Suppressor macrophage treated with lipopolysaccharide for 1 hour (primary cell): Measurements from ENCODE around the gene MAPKAP1.

ENCODE experiments used
- DNase-seq, 3 donors: peaks; one replicate each; pipeline ENCODE4 v3.0.0-alpha.2; 2020 to 2022

Gene MAPKAP1

DNA sequence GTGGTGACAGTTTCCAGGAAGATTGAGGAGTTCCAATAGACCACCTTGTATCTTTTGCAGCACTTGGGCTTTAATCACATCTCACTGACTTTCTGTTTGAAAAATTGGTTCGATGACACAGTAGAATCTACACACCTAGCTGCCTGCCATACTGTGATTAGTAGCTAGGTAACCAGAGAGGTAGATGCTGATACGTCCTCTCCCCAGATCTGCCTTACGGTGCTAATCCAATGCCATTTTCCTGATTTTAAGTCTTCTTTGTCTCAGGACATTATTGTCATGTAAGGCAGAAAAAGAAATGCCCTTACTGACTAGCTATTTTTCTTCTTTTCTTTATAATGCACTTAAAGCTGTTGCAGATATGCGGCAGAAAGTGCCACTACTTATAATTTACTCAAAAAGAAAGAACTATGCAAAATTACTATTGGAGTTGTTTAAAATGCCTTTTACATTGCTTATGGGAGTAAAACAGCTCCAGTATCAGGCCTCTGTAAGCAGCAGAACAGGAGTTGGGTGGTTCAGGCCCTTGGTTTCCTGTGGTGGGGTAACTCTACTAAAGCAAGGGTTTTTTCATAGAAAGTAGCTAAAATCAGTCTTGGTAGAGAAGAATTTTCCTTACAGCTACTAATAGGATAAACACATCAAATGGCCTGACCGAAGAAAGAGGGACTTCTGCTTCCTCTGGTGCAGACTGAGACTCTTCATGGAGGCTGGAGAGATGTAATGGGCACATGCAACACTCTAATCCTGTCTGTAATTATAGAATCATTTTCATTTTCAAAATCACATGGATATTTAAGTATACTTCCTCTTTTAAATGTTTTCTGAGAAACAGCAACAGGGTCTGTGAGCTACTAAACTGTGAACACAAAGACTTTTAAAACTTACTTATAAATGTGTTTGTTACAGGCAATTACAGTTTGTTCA lies 177.2 kb downstream of the MAPKAP1 start:
- peak; percentile 55 to 81 (median 69) for DNase-seq

- no peak for DNase-seq
Measured at GRCh38 chr9:125529107-125529506, 177.9 kb downstream of the MAPKAP1 start.

DNA sequence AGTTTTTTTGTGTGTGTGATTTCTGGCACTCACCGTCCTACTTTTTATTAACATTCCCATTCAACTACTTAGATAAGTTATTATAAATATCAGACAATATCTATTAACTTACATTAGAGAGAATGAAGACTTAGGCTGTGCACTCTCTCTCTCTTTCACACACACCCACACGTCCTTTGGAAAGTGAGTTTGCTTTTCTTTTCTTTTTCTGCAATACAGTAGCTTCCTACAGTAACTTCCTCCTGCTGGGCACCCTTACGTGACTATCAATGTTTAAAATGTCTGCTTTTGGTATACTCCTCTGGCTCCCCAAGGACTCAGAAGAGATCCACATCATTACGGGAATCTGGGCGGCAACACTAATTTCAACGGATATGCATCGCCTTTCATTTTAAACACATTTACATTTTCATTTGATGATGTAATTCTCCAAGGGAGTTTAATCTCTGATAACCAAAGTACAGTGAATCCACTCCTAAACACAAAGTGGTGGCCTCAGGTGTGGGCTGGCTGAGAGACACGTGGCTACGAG lies 179.5 kb downstream of the MAPKAP1 start:
- DNase-seq = peak; percentile 41 to 69 (median 64)

DNA sequence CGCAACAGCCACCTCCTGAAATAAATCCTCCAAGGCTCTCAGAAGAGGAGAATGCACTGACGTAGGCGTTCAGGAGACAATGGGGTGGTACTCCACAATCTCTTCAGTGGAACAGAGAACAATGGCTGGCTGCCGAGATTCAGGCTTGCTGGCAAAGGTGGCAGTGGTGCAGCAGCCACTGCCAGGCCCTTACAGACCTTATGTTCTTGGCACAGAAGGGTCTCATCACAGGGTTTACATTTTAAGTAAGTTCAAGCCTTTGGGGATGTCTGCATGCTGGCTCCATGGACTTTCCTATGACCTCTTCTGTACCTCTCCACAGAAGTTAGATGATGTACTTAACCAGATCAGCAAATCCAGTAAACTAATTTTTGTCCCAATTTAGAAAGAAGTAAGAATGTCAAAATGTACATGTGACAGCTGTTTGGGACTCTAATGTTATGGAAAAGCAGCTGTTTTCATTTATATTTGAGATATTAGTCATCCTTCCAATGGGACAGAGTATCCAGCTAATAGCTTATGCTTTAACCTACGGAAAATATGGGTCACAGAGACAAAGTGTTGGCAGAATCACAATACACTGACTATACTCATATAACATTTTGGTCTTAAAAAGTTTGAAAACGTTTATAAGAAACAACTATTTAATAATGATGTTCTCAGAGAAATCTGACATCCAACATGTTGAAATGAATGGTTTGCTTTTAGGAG lies 180.9 kb downstream of the MAPKAP1 start:
- DNase-seq = no peak

- DNase-seq = peak; percentile 28 to 30 (median 29)
Measured at GRCh38 chr9:125524583-125525355, 182.2 kb downstream of the MAPKAP1 start.

DNA sequence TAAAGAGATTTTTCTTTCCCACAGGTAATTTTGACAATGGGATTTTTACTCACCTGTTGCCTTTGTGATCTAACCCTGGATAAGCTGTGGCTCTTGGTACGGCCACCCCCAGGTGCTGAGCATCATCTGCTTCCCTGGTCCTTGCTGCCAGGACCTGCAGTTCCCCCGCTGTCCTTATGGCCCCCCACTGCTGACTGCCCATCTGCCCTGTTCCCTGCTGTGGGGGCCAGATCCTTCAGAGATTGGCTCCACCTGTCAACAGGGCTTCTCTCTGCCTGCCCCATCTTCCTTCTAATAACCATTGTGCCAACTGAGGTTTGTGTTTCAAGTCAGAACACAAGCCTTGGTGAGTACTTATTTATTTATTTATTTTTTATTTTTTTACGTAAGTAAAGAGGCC lies 183.3 kb downstream of the MAPKAP1 start:
- DNase-seq = no peak

DNA sequence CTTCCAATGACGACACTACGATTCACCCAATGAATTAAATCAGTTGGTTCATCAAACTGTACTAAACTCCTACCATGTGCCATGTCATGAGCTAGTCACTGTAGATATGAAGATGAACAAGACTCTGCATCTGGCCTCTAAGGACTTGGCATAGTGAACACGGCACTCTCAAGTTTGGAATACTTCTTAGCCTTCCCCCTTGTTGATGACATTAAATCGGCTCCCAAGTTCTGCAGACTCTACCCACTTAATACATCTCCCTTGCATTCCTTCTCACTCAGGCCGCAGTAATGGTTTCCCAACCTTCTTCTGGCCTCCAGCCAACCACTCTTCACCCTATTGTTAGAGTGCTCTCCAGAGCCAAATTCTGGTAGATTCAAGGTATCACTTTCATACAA lies 184.7 kb downstream of the MAPKAP1 start:
- DNase-seq = peak in 1 of 3 donors; percentile 10

DNA sequence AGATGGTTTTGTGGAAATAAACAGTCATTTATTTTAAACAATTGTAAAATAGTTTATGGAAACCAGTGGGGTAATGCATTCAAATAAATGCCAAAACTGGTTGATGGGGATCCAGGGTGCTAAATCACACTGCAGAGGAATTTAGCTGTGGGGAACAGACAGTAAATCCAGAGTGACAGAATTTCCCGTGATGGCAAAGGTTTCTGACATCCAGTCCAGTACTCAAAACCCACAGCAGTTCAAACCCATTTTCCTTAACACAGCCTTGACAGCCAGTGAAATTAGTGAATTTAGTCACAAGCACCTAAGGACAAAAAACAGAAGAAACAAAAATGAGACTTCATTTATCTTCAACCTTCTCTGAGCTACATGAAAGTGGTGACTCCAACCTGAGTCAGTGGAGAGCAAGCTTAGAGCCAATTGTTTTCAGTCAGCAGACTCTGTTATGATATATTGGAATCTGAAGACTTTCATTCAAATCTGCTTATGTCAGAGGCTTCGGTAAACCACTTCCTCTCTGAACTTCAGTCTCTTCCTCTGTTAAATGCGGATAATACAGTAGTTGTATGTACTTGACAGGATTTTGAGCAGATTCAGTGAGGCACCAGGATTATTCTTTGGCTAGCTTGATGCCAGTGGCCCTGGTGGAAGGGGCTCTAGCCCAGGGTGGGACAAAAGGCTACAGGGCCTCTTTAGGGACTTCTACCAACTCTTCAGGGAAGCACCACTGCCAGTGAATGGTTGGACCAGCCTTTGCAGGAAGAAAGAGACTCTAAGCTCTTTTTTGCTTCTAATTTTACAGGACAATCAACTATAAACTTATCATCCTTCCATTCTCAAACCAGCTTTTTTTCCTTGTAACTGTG lies 185.3 kb downstream of the MAPKAP1 start:
- DNase-seq = peak; percentile 75 to 92 (median 90)

DNA sequence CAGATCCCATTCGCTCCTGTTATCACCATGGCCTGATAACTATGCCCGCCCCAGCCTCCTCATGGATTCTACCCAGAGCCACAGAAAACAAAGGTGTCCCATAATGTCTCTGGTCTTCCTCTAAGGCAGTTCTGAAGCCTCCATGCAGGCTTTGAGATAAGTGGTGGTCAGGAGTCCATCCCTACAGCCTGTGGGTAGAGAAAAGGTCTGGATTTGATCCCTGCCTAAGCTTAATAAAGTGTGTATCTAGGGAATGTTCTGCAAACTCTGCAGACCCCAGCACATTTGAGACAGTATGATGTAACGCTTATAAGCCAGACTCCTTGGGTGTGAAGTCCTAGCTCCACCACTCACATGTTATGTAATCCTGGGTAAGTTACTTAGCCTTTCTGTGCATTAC lies 187.3 kb downstream of the MAPKAP1 start:
- DNase-seq = peak in 1 of 3 donors; percentile 23

- DNase-seq = no peak
Measured at GRCh38 chr9:125517577-125517976, 189.4 kb downstream of the MAPKAP1 start.

GRCh38 chr9:125515983-125516940 lies 190.7 kb downstream of the MAPKAP1 start:
- no peak for DNase-seq

DNA sequence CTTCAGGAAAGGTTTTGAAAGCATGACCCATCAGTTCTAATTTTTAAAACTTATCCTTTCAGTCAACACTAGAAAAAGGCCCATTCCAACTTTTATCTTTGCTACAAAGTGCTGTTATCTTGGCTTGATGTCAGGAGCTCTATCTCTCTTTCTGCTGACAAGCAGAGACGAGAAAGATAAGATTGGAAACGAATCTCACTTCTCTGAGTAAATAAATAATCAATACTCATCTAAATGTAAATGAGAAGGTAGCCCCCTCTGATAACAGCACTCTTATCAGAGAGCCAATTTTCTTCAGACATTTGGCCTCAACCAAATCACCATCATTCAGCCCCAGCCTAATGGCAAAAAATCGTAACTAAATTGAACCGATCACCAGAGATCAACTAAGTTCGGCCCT lies 191.7 kb downstream of the MAPKAP1 start:
- DNase-seq = no peak

DNA sequence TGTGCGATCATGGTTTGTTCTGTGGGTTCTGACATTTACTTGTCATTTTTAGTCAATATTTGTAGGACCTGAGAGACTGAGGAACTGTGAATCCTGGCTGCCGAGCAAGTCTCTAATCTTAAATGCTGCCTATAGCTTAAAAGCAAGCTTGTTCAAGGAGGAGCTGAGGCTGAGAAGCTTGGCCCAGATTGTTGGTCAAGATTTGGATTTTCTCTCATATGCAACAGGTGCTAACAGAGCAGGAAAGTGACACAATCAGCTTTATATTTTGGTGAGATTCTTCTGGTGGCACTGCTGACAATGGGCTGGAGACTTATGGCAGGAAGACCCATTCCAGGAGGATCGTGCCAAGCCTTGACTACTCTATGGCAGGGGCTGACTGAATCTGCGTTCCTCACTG lies 192.5 kb downstream of the MAPKAP1 start:
- no peak for DNase-seq

- peak; percentile 56 to 74 (median 62) for DNase-seq
Measured at GRCh38 chr9:125513668-125514413, 193.2 kb downstream of the MAPKAP1 start.

DNA sequence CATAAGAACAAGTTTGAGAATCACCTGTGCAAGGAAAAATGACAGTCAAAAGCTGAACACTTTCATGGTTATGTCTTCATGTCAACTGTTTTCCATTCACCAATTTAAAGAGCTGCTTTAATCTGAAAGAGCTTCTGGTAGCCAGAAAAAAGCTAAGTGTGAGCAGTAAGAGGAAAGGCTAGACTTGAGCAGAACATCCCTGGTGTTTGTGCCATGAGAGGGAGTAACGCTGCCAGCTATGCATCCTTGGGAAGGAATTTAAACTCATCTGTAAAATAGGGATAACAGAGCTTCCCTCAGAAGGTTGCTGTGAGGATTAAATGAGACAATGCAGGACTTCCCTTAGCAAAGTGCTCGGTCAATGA lies 193.7 kb downstream of the MAPKAP1 start:
- no peak for DNase-seq

DNA sequence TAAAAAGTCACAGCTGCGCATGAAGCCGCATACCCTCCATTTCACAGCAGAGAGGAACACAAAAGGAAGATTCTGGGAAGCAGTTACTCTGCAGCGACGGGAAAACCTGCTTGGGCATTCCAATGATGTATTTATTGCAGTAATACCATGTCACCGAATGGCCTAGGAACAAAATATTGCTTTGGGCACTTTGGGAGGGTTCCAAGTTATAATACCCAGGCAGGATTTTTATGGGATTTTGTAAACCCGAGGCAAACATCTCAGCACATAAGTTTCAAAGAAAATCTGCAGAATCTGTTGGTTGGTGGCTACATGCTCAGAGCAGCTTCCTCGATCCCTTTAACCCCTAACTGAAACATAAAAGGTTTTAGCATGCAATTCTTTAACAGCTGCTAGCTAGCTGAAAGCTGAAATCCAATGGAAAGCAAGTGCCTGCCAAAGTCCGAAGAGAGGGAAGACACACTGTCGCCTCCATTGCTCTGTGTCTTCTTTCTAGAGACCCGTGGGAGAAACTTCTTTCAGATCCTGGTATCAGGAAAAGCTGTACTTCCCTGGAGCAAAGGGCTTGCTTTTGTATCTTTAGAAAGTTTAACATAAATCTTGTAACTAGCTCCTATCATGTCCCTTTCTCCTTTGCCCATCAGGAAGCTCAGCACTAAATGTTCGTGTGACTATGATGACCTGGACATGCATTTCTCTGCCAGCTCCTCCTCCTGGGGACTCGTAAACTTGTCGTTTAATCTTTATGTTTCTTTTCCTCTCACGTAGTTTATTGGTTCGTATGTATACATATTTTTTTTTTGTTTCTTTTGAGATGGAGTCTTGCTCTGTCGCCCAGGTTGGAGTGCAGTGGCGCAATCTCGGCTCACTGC lies 195.0 kb downstream of the MAPKAP1 start:
- peak in 1 of 3 donors; percentile 19 for DNase-seq

- no peak for DNase-seq
Measured at GRCh38 chr9:125510980-125511379, 196.0 kb downstream of the MAPKAP1 start.

DNA sequence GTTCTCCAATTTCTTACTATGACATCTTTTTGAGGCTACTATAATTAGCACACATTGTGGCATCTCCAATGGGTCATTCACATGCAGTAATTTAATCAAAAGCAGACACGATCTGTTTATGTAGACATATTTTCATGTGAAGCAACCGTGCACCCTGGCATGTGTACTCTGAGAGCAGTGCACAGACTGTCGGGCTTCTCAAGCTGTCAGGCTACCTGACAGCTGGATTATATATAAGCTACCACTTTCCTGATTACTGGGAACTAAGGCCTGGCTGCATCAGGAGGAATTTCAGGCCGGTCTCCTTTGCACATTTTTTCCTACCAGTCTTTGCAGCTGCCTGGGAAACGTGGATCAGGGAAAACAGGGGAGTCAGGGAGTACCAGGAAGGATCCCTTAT lies 197.5 kb downstream of the MAPKAP1 start:
- DNase-seq = no peak

- no peak for DNase-seq
Measured at GRCh38 chr9:125508249-125508648, 198.8 kb downstream of the MAPKAP1 start.
